ENCODE measurements around the gene IL17F.

- no peak for TF ChIP-seq CTCF (IDR thresholded peaks at IDR 0.05)
- TF ChIP-seq POLR2AphosphoS5 (IDR thresholded peaks at IDR 0.05; ENCODE audit: low read depth, low read length): no peak
Observed at GRCh38 chr6:52231406-52232127, 12.7 kb downstream of the IL17F start.

Data from Panc1 (cell line).